Mucosa of descending colon (tissue), 3 donors: ENCODE results near the gene CCDC167. TPM values are rescaled to one million over a fixed set of nuclear protein-coding genes. Genes with fewer than 3 reads are reported as not detected.

ENCODE experiments used
- ATAC-seq: fragments of 200-7000 bp; cut with Tn5 transposase; one replicate; pipeline ENCODE4 v1.9.1; 2020; ENCODE audit warnings: mild to moderate bottlenecking, moderate library complexity
- DNase-seq, 3 donors: peaks; one replicate each; pipeline ENCODE4 v3.0.0-alpha.2; 2020
- H3K36me3 ChIP-seq: fragments of 200-600 bp; one replicate; pipeline ENCODE4 v1.8.0; 2021; ENCODE audit warnings: low read depth, mild to moderate bottlenecking
- H3K4me1 ChIP-seq: fragments of 200-600 bp; one replicate; pipeline ENCODE4 v1.8.0; 2021; ENCODE audit warnings: low read depth, mild to moderate bottlenecking
- H3K4me3 ChIP-seq: fragments of 200-600 bp; one replicate; pipeline ENCODE4 v1.8.0; 2021; ENCODE audit warnings: mild to moderate bottlenecking
- H3K9me3 ChIP-seq: fragments of 200-600 bp; one replicate; pipeline ENCODE4 v1.8.0; 2021; ENCODE audit warnings: mild to moderate bottlenecking
- CTCF ChIP-seq: fragments of 200-600 bp; IDR thresholded peaks from one replicate; pipeline ENCODE4 v1.8.0; 2022; ENCODE audit warnings: antibody characterized with exemption, mild to moderate bottlenecking
- intact Hi-C, 2 donors: fragments of 100-400 bp; cut with DNase I in 1 of 2; cut with micrococcal nuclease in 1 of 2; formaldehyde crosslinking; loops; one replicate each; pipeline versions ENCODE4 v1.11.0 to v1.11.1; 2022; cut with DNase I, micrococcal nuclease
- total RNA-seq, 3 donors: library from RNA; stranded (reverse); fragmentation: NEBNext Ultra II Directional in 2 of 3; extraction: Animal tissue kit (Norgen Biotek cat#: 25700) in 2 of 3; gene quantifications; one replicate each; pipeline versions ENCODE4 v1.2.1 to v1.2.4, GENCODE V29; 2021 to 2023
- donor health status: DM: no; HTN: no; CAD: no; lungs with moderate emphysema.
- donor health status: DM: no; HTN: no; CAD: no.
- donor health status: DM: no; HTN: yes; CAD: no.

CCDC167 gene
- total RNA-seq, 3 donors from 2014 or later = 5.4 to 13.4 (median 12.1) TPM

- H3K4me1 ChIP-seq = peaks cover 9% of the 10 kb centered on the region
- no peak for TF ChIP-seq CTCF
- ATAC-seq (no peak), DNase-seq (no peak)
- intact Hi-C loops = no loop called here
- H3K9me3 ChIP-seq = no peaks in the 10 kb centered on the region
- H3K4me3 ChIP-seq = no peak overlapping the region
- H3K36me3 ChIP-seq = no peaks in the 10 kb centered on the region
Observed at GRCh38 chr6:37539171-37540028, 39.7 kb upstream of the CCDC167 start.

GRCh38 chr6:37538107-37538506 is 38.4 kb upstream of the CCDC167 start:
- peak; percentile 36 for ATAC-seq
- no peaks in the 10 kb centered on the region for H3K9me3 ChIP-seq
- H3K4me1 ChIP-seq = peaks cover 9% of the 10 kb centered on the region
- peak in 1 of 3 donors; percentile 10 for DNase-seq
- no peak for TF ChIP-seq CTCF
- H3K4me3 ChIP-seq = no peak overlapping the region
- no peaks in the 10 kb centered on the region for H3K36me3 ChIP-seq
- intact Hi-C loops = no loop called here

GRCh38 chr6:37537548-37537947 is 37.9 kb upstream of the CCDC167 start:
- no peak for DNase-seq
- TF ChIP-seq CTCF = no peak
- no peak for ATAC-seq
- no peak overlapping the region for H3K4me3 ChIP-seq
- H3K4me1 ChIP-seq = peaks cover 9% of the 10 kb centered on the region
- intact Hi-C loops = no loop called here
- H3K36me3 ChIP-seq = no peaks in the 10 kb centered on the region
- H3K9me3 ChIP-seq = no peaks in the 10 kb centered on the region

- intact Hi-C loops = no loop called here
- Histone ChIP-seq H3K4me1 (peaks cover 9% of the 10 kb centered on the region), H3K4me3 (no peak overlapping the region), H3K36me3 (no peaks in the 10 kb centered on the region), H3K9me3 (no peaks in the 10 kb centered on the region)
- no peak for TF ChIP-seq CTCF
- DNase-seq (no peak), ATAC-seq (peak; percentile 11)
Observed at GRCh38 chr6:37536491-37537190, 36.9 kb upstream of the CCDC167 start.

GRCh38 chr6:37535759-37536490 is 36.2 kb upstream of the CCDC167 start:
- peaks cover 9% of the 10 kb centered on the region for H3K4me1 ChIP-seq
- DNase-seq (peak in 2 of 3 donors; percentile 5 to 36), ATAC-seq (peak; percentile 37)
- no peak for TF ChIP-seq CTCF
- no peak overlapping the region for H3K4me3 ChIP-seq
- H3K36me3 ChIP-seq = no peaks in the 10 kb centered on the region
- H3K9me3 ChIP-seq = no peaks in the 10 kb centered on the region
- intact Hi-C loops = no loop called here
